ENCODE results near the gene DRC3.

The DRC3 gene

DNA sequence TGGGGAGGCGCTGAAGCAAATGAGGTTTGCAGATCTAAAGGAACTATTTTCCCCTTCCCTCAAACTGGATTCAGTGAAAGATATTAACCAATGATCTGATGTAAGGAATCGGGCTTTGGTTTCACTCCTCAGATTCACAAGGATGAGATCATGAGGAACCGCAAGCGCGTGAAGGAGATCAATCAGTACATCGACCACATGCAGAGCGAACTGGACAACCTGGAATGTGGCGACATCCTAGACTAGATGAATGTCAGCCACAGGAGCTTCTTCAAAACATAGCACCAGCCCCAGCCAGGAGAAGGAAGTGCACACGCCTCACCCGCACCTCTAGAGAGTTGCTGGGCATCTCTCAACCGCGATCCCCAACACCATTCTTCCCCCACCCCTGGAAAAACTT lies 43.8 kb downstream of the DRC3 start:
- no peak for TF ChIP-seq CTCF (IDR thresholded peaks at IDR 0.05; ENCODE audit: low read length, missing control alignments)
- DNase-seq (ENCODE audit: low read depth), result no peak
- no peak overlapping the region for H3K4me3 ChIP-seq (replicated peaks; ENCODE audit: low read depth, low read length)

DNA sequence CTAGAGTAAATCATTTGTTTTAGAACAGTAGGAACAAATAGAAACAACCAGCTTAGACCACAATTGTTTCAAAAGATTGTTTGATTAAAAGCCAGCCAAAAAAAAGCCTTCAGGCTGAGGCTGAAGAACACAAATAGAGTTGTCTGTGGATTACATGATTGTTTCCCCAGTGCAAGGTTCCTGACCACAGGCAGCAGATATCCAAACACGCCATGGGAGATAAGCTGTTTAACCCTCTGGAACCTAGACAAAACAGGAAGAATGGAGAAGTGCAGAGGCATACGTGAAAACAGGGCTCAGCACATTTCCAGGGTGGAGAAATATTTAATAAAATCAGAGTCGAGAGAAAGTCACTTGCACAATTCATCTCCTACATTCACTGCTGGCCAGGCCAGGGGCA lies 45.3 kb downstream of the DRC3 start:
- no peak for TF ChIP-seq CTCF (IDR thresholded peaks at IDR 0.05; ENCODE audit: low read length, missing control alignments)
- peak; percentile 82 for DNase-seq (ENCODE audit: low read depth)
- no peak overlapping the region for H3K4me3 ChIP-seq (replicated peaks; ENCODE audit: low read depth, low read length)

GRCh38 chr17:18018411-18018921 lies 45.8 kb downstream of the DRC3 start:
- TF ChIP-seq CTCF (IDR thresholded peaks at IDR 0.05; ENCODE audit: low read length, missing control alignments), result no peak
- DNase-seq (ENCODE audit: low read depth), result no peak
- H3K4me3 ChIP-seq (replicated peaks; ENCODE audit: low read depth, low read length), result no peak overlapping the region

- DNase-seq (ENCODE audit: low read depth), result no peak
- TF ChIP-seq CTCF (IDR thresholded peaks at IDR 0.05; ENCODE audit: low read length, missing control alignments), result no peak
- no peak overlapping the region for H3K4me3 ChIP-seq (replicated peaks; ENCODE audit: low read depth, low read length)
Measured at GRCh38 chr17:18019838-18020154, 47.1 kb downstream of the DRC3 start.

- no peak for TF ChIP-seq CTCF (IDR thresholded peaks at IDR 0.05; ENCODE audit: low read length, missing control alignments)
- no peak overlapping the region for H3K4me3 ChIP-seq (replicated peaks; ENCODE audit: low read depth, low read length)
- DNase-seq (ENCODE audit: low read depth), result no peak
Measured at GRCh38 chr17:18020971-18021370, 48.3 kb downstream of the DRC3 start.

GRCh38 chr17:18021372-18021771 lies 48.7 kb downstream of the DRC3 start:
- DNase-seq (ENCODE audit: low read depth), result no peak
- no peak overlapping the region for H3K4me3 ChIP-seq (replicated peaks; ENCODE audit: low read depth, low read length)
- no peak for TF ChIP-seq CTCF (IDR thresholded peaks at IDR 0.05; ENCODE audit: low read length, missing control alignments)

DNA sequence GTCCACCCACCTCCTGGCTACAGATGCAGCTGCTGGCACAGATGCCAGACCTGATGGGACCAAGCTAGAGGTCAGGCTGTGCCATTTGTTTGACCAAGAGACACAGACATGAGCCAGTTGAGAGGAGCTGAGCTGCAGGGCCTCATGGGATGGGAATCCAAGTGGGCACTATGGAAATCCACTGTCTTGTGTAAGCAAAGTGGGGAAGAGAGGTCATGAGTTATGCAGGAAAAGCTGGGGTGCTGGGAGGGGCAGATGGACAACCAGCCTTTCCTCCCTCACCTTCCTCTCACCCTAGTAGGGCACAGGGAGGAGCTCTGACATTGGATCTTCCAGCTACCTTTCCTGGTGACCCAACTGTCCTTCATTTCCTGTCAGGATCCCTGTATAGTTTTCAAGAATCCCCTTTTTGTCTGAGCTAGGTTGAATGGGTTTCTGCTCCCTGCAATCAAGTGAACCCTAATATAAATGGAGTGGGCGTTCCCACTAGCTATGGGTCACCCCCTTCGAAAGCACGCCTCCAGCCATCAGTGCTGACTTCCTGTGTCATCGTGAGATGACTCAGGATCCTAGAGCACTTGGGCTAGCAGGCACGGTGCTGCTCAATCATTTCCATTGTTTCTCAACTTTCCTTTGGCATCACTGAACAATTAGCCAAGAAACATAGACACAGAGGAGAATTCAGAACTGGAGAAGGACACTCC lies 52.7 kb downstream of the DRC3 start:
- peak; percentile 59 for DNase-seq (ENCODE audit: low read depth)
- no peak for TF ChIP-seq CTCF (IDR thresholded peaks at IDR 0.05; ENCODE audit: low read length, missing control alignments)
- H3K4me3 ChIP-seq (replicated peaks; ENCODE audit: low read depth, low read length), result no peak overlapping the region
